Measurements from ENCODE around the gene SLC41A3. TPM values are rescaled to one million over a fixed set of nuclear protein-coding genes. Genes with fewer than 3 reads are reported as not detected.

Gene SLC41A3
- total RNA-seq: 100 to 1,000 TPM in 1 of 2 donors, 10 to 100 TPM in 1; 32.2 to 131 TPM

GRCh38 chr3:126083913-126084767 is at the start of gene SLC41A3:
TSS of gene SLC41A3 (minus strand) at chr3:126084124. CDS start at chr3:126068219, 15,905 bp downstream.
- TF ChIP-seq CTCF (IDR thresholded peaks at IDR 0.05): peak in 3 of 4 experiments; percentile 23 to 37 (median 37)
- TF ChIP-seq POLR2A (IDR thresholded peaks at IDR 0.05): peak; percentile 80
- no peak for TF ChIP-seq POLR2AphosphoS5 (IDR thresholded peaks at IDR 0.05)
- H3K36me3 ChIP-seq: no peaks in the 10 kb centered on the region
- WGBS: under 1% methylated on average over 57 of the region's 72 CpGs

GRCh38 chr3:126133606-126134005 is 49.7 kb upstream of the SLC41A3 start:
- WGBS: 73% methylated on average over 6 of the region's 6 CpGs
- Histone ChIP-seq H3K36me3 (no peaks in the 10 kb centered on the region), H3K27ac (no peak overlapping the region), H3K4me3 (no peak overlapping the region), H3K4me1 (replicated peaks) (no peaks in the 10 kb centered on the region), H3K9me3 (no peaks in the 10 kb centered on the region), H3K27me3 (replicated peaks; ENCODE audit: insufficient read depth) (no peaks in the 10 kb centered on the region)
- no peak for DNase-seq (ENCODE audit: low spot score)
- intact Hi-C loops (cut with DNase I): loop anchor here (5.0 to 10.0 kb wide), 3 partner anchors 69 to 254 kb away; no protein-coding TSS in a partner anchor
- no peak for TF ChIP-seq POLR2AphosphoS5 (IDR thresholded peaks at IDR 0.05)
- no peak for TF ChIP-seq POLR2A (IDR thresholded peaks at IDR 0.05)
- no peak for TF ChIP-seq CTCF (IDR thresholded peaks at IDR 0.05)

More at GRCh38 chr3:126083913-126084767, at the start of gene SLC41A3:
- peak within 1 kb of the TSS; percentile 79 to 82 for H3K4me3 ChIP-seq
- DNase-seq (ENCODE audit: low spot score): peak; percentile 88
- H3K27ac ChIP-seq: peak within 1 kb of the TSS; percentile 88 to 91
- intact Hi-C loops (cut with DNase I): no loop called here
- H3K4me1 ChIP-seq (replicated peaks): no peaks in the 10 kb centered on the region
- no peaks in the 10 kb centered on the region for H3K27me3 ChIP-seq (replicated peaks; ENCODE audit: insufficient read depth)
- H3K9me3 ChIP-seq: no peaks in the 10 kb centered on the region

- Histone ChIP-seq H3K27me3 (replicated peaks; ENCODE audit: insufficient read depth) (no peaks in the 10 kb centered on the region), H3K4me1 (replicated peaks) (no peaks in the 10 kb centered on the region), H3K27ac (no peak overlapping the region), H3K36me3 (no peaks in the 10 kb centered on the region), H3K9me3 (no peaks in the 10 kb centered on the region), H3K4me3 (no peak overlapping the region)
- intact Hi-C loops (cut with DNase I): loop anchor here (5.0 to 10.0 kb wide), 3 partner anchors 69 to 254 kb away; no protein-coding TSS in a partner anchor
- TF ChIP-seq CTCF (IDR thresholded peaks at IDR 0.05) (no peak), POLR2A (IDR thresholded peaks at IDR 0.05) (no peak), POLR2AphosphoS5 (IDR thresholded peaks at IDR 0.05) (no peak)
- DNase-seq (ENCODE audit: low spot score): no peak
- WGBS: 76% methylated on average over 14 of the region's 14 CpGs
Observed at GRCh38 chr3:126132751-126133511, 49.0 kb upstream of the SLC41A3 start.

GRCh38 chr3:126131881-126132750 is 48.2 kb upstream of the SLC41A3 start:
- DNase-seq (ENCODE audit: low spot score): no peak
- intact Hi-C loops (cut with DNase I): loop anchor here (5.0 to 10.0 kb wide), 3 partner anchors 70 to 255 kb away; no protein-coding TSS in a partner anchor
- Histone ChIP-seq H3K27me3 (replicated peaks; ENCODE audit: insufficient read depth) (no peaks in the 10 kb centered on the region), H3K9me3 (no peaks in the 10 kb centered on the region), H3K36me3 (no peaks in the 10 kb centered on the region), H3K4me1 (replicated peaks) (no peaks in the 10 kb centered on the region), H3K4me3 (no peak overlapping the region), H3K27ac (no peak overlapping the region)
- TF ChIP-seq CTCF (IDR thresholded peaks at IDR 0.05) (no peak), POLR2A (IDR thresholded peaks at IDR 0.05) (no peak), POLR2AphosphoS5 (IDR thresholded peaks at IDR 0.05) (no peak)
- 79% methylated on average over 16 of the region's 16 CpGs for WGBS
